HK-2 (cell line): ENCODE data around the gene IL17B.
A peak's percentile ranks its signal among the peaks of the same experiment; 100 is the strongest.

Source experiments
- DNase-seq: peaks from one replicate; pipeline ENCODE4 v3.0.0-alpha.2; 2018; ENCODE audit not compliant: unreplicated experiment

IL17B gene

DNA sequence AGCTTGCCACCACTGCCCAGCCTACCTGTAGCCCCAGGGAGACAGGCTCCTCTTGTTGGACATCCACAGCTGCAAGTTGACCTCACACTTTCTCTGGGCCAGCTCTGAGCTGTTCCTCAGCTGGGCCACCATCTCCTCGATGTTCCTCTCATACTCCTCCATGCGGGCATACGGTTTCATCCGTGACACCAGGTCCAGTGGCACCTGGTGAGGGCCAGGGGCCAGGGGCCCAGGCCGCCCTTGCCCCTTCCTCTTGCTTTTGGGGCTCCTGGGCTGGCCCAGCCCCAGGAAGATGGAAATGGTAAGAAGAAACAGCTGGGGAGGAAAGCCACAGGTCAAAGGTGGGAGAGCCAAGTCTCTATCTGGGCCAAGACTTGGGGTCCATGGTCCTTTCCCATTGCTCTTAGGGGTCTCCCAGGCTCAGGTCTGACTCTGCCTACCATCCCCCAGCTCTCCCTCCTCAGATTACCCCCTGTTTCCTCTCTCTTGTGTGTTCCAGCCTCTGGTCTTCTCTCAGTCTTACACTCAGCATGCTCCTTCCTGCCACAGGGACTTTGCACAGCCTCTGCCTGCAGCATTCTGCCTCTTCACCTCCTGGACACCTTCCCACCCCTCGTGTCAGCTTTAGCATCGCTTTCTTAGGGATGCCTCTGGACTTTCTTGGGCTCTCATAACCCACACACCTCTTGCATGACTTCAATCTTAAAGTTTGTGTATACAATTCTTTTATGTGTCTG is 2.2 kb downstream of the IL17B start:
- no peak for DNase-seq

DNA sequence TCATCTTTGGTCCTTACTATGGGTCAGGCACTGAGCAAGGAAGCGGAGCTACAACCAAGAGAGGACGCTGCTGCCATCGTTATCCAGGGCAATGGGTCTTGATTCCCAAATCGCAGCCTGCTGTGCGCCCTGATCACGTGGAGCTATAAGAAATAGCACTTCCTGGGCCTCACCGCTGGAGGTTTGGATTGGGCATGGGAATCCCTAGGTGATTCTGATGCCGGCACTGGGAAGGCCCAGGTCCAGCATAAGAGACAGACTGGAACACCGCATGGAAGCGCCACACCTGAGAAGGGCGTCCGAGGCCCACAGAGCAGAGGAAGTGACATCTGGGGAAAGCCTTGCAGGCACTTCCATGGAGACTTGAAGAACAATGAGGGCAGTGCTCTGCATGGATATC is 3.0 kb downstream of the IL17B start:
- no peak for DNase-seq

DNA sequence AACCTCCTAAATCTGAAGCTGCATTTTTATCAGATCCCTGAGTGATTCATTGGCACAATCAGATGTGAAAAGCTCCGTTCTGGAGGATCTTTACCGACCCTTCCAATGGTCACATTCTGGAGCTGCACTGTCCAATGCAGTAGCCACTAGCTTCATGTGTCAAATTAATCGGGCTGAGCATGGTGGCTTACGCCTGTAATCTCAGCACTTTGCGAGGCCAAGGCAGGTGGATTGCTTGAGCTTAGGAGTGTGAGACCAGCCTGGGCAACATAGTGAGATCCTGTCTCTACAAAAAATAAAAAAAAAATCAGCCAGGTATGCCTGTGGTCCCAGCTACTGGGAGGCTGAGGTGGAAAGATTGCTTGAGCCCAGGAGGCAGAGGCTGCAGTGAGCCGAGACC is 3.7 kb downstream of the IL17B start:
- DNase-seq: no peak

DNA sequence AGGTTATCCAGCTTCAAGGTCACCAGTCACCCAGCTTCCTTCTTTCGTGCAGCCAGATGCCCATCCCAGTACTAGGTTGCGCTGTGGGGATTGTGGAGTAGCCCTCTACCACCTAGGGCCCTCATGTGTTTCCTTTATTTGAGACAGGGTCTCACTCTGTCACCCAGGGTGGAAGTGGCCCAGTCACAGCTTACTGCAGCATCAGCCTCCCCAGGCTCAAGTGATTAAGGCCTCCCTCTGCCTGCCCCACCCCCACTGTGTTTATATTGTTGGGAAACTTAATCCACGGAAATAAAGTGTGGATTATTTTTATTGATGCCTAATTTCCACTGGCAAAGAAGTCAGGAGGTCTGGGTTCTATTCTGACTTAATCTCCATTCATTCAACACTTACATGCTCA is 4.3 kb downstream of the IL17B start:
- no peak for DNase-seq

DNA sequence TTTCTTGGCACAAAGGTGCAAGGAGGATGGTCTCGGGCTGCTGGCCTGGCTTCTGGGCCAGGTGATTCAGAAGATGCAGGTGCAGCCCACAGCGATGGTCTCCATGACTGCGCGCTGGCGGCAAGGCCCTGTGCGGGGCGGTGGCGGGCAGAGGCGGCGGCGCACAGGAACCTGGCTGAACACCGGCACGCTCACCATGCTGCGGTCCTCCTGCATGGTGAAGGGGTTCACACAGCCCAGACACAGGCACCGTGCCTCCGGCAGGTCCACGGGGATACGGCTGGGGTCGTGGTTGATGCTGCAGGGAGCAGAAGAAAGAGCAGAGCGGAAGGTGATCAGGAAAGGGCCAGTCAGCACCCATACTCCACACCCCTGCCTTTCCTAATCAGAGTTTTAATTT is 4.8 kb downstream of the IL17B start:
- no peak for DNase-seq

DNA sequence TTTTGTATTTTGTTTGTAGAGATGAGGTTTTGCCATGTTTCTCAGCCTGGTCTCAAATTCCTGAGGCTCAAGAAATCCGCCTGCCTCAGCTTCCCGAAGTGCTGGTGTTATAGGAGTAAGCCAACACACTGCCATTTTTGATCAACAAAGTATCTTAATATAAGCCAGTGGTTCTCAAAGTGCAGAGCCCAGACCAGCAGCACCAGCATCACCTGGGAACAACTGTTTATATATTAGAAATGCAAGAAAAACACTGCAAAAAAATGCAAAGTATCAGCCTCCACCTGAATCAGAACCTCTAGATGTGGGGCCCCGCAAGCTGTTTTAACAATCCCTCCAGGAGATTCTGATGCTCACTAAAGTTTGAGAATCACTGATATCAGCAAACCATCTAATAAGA is 6.2 kb downstream of the IL17B start:
- DNase-seq: no peak

DNA sequence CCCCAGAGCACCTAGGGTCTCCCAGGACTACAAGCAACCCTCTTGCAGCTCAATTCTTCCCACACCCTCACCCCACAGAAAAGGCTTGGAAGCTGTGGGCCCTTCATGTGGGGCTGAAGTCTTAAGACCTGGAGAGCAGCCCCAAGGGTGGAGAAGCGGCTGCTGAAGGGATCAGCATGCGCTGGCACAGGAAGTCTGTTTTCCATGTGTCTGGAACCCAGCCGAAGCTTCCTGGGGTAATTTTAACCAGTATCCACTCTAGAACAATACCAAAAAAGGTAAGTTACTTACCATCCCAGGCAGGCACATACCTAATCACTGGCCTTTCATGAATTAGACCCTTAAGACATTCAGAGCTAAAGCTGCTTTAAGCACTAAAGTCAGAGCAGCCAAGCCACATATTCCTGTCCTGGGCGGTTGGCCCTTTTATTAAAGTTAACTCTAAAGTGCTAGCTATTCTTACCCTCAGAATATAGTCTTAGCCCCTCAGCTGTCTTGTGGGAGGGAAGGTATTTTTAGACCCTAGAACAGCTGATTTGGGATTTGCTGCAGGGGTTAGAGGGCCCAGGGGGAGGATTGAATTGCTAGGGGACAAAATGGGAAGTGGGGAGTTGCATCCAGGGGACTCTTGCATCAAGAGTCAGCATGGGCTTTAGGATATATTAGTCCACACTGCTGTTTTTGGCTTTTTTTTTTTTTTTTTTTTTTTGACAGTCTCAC is 6.9 kb downstream of the IL17B start:
- no peak for DNase-seq

DNA sequence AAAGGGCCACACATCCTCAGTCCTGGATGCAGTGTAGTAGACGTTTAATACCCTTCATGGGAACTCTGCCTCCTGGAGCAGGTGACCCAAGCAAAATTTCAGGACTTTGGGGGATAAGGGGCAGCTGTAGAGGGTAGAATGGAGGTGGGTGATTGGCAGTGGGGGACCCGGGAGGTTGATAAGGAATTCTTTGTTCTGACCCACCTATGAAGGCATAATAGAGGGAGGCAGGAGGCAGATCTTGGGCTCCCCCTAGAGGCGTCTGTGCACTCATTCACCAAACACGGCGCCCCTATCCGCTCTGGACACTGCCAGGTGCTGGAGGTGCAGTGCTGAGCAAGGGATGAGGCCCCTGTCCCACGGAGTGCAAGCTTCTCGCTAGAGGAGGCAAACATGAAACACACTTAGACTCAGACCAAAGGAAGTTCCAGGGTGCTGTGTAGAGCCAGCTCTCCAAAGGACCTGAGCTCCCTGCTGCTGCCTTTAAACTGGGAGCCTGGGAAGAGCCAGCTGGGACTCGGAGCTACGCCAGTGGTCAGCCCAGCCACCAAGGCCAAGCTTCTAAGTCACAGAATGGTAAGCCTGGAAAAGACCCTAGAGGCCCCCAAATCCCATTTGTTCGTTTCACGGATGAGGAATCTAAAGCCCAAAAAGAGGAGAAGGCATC is 7.7 kb downstream of the IL17B start:
- peak; percentile 54 for DNase-seq

DNA sequence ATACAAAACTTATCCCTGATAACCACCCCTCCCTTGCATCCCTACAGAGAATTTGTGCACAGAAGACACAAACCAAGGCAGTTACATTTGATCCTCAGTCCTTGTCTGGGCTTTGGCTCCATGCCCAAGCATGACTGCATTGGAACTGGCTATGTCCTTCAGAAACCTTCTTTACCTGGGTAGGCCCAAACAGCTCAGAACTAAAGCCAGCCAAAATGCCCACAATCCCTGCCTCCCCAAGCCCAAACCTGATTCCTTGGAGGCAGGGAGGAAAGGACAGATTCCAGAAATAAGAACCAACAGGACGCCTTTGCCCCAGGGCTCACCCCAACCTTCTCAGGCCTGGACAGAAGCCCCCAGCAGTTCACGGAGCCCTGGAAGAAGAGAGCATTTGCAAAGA is 8.2 kb downstream of the IL17B start:
- DNase-seq: no peak

DNA sequence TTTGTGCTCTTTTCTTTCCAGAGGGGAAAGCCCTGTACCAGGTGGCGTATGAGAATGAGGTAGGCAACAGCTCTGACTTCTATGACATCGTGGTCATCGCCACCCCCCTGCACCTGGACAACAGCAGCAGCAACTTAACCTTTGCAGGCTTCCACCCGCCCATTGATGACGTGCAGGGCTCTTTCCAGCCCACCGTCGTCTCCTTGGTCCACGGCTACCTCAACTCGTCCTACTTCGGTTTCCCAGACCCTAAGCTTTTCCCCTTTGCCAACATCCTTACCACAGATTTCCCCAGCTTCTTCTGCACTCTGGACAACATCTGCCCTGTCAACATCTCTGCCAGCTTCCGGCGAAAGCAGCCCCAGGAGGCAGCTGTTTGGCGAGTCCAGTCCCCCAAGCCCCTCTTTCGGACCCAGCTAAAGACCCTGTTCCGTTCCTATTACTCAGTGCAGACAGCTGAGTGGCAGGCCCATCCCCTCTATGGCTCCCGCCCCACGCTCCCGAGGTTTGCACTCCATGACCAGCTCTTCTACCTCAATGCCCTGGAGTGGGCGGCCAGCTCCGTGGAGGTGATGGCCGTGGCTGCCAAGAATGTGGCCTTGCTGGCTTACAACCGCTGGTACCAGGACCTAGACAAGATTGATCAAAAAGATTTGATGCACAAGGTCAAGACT is 11.0 kb downstream of the IL17B start:
- no peak for DNase-seq

DNA sequence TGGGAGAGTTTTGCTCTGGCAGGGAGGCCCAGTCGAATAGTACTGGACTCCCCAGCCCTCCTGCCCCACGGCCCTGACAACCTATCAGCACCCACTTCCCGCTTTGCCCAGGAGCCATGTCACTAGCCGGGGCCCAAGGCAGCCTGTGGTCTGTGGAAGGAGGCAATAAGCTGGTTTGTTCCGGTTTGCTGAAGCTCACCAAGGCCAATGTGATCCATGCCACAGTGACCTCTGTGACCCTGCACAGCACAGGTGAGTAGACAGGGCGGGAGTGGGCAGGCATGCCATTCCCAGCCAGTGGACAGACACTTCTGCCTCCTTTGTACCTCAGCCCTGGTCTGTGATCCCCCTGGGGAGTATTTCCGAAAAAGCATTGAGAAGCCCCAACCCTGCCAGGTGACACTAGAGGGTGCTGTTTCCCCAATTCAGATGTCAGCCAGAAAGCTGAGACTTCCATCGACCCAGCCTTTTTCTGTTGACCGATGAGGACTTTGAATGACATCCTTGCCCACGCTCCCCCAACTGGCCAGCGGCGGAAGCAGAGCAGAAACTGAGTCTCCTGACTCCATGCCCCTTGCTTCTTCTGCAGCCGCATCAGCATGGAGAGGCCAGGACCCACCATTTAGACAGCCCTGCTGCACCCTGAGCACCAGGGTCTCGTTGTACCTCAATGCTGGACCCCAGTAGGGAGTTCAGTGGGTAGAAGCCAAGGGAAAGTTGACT is 11.7 kb downstream of the IL17B start:
- DNase-seq: peak; percentile 57

DNA sequence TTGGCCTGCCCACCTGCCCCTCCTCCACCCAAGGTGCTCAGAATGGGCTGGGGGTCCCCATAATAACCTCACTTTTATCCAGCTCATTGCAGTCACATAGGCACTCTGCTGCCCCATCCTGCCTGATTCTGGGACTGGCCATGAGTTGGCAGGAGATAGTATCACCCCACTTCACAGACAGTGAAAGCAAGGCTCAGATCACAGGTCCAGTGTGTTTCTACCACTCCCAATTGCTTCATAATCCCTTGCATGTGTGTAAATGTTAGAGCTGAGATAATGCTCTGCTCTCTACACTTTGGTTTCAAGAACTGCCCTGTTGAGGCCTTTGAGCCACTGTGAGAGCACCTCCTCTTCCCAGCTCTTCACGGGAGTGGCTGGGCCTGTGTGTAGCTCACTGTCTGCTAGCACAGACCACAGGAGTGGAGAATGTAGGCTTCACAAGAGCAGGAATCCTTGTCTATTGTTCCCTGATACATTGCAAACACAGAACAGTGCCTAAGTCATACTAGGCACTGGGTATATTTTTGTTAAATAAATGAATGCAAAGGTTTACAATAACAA is 12.8 kb downstream of the IL17B start:
- DNase-seq: no peak

DNA sequence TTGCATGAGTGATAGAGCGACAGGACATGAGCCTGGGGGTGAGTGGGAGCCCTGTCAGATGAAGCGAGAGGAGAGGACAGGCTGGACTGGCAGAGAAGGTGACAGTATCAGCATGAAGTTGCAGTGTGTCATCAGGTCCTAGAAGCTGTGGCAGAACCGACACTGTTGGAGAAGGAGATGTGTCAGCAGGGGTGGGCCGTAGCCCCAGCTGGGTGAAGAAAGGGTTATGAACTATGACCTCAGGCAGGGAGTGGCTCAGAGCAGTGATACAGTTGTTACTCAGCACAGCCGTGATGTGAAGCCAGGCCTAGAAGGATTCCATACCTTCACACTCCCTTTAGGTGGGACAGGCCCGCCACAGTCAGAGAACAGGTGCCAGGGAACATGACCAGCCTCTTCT is 13.7 kb downstream of the IL17B start:
- no peak for DNase-seq

DNA sequence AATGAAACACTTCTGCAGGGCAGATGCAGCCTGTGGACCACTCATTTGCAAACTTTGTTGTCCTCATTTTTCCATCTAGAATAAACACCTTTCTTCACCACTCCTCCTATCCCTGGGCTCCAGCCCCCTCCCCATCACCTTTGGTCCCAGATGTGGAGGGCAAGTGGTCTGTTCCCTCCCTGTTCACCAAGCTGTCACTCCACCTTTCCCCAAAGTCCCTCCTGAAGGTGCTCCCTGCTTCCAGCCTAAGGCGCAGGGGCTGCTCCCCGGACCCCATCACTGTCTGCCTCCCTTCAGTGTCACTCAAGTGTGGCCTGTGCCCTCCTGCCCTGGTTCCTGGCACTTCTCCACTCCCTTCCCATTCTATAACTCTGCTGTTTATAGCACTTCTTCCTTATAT is 14.4 kb downstream of the IL17B start:
- no peak for DNase-seq

DNA sequence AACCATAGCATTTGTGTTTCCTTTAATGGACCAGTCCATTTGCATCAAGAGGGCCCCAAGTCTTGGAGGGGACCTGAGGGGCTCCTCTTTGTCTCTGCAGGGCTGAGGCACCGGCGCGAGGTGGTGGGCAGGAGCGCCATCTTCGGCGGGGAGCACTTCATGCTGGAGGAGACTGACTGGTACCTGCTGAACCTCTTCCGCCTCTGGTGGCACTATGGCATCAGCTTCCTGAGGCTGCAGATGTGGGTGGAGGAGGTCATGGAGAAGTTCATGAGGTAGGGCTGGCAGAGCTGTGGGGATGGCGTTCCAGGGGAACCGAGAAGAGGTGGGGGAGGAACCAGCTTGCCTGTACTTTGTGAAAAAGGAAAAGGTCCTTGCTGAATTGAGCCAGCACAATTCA is 15.2 kb downstream of the IL17B start:
- DNase-seq: no peak

DNA sequence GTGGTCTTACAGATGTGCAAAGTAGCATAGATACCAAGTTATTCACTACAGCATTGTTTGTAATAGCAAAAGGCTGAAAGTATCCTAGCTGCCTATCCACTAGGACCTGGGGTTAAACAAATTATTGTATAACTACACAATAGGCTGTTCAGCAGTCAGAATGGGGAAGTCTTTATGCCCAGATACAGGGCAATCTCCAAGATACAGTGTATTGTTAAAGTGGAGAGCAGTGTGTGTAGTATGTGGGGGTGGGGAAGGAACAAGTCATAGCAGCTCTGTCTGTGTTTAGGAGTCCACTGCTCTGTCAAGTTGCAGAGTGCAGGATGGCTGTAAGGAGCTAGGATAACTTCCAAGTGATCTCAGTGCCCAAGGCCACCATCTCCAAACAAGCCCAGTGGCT is 15.7 kb downstream of the IL17B start:
- no peak for DNase-seq

DNA sequence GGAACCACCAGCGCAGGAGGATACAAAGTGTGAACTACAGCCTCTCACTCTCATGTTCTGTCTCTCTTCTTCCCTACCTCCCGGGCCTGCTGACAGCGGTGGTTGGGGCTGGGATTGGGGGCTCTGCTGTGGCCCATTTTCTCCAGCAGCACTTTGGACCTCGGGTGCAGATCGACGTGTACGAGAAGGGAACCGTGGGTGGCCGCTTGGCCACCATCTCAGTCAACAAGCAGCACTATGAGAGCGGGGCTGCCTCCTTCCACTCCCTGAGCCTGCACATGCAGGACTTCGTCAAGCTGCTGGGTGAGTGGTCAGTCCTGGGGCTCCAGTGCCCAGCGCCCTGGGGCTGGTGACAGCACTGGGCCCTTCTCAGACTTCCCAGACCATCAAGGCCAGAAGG is 16.6 kb downstream of the IL17B start:
- DNase-seq: no peak

DNA sequence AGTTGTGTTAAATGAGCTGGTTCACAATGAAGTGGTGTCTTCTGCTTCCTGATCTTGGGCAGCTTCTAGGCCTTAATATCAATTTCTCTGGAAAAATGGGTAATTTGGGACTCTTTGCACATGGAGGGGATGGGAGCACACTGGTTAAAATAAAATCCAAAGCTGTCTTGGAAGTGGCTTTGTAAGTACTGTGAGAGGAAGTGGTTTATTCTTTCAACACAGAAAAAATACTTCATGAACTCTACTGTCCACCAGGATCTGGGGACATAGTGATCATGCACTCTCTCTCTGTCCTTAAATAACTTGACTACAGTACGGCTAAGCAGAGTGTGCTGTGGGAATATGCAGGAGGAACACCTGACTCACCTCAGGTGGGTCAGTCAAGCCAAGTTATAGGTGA is 18.8 kb downstream of the IL17B start:
- no peak for DNase-seq

DNA sequence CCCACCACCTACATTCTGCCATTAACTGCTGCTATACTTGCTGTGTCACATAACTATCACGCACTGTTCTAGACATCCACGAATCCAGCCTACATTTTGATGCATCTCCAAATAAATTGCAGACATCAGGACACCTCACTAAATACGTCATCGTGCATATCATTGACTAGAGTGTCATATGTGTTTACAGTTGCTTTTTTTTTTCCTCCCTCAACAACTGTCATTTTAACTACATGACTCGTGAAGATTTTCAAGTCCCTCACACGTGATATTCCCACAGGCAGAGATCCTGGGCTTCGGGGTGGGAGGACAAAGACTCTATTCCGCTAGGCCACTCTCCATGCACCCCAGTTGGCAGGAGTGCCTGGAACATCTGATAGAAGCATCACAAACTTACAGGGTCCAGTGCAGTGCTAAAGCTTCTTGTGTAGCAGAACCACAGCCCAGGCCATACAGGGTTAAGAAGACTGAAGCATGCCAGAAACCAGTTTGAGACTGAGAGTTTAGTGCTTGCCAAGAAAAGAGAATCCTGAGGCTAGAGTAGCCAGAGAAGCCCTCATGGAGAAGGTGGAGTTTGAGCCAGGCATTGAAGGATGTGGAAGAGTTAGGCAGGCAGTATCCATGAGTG is 20.1 kb downstream of the IL17B start:
- no peak for DNase-seq

DNA sequence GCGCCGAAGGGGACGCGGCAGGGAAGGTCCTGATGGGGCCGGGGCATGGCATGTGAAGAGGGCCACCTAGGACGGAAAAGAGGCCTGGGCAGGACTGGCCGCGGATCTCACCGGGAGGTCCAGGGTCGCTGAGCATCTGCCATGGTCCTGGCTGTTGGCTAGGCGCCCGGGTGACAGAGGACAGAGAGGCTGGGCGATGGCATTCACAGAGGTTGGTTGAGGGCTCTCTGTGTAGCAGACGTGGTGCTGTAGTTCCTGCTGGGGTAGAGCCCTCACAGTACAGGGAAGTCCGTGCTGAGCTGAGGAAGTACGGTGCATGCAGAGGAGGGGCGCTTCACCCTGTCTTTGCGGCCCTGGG is 20.8 kb downstream of the IL17B start:
- peak; percentile 19 for DNase-seq
